Breast epithelium (tissue), 3 donors: ENCODE results near the gene YJU2.

Source experiments
- POLR2A ChIP-seq: fragments of 450-650 bp; IDR thresholded peaks from one replicate; pipeline ENCODE4 v1.6.1; 2016; ENCODE audit warnings: antibody characterized with exemption, mild to moderate bottlenecking, moderate library complexity
- POLR2AphosphoS5 ChIP-seq, 3 donors: sonication (generic); formaldehyde crosslinking; IDR thresholded peaks; one replicate each; pipeline ENCODE4 v1.6.1; 2017; ENCODE audit warnings: antibody characterized with exemption in 3 of 3
- TF ChIP-seq, protein P1 (sequence below), 3 donors: fragments of 450-650 bp; IDR thresholded peaks; one replicate each; pipeline ENCODE4 v1.5.1; 2016 to 2017; ENCODE audit warnings: antibody characterized with exemption in 3 of 3, mild to moderate bottlenecking in 3 of 3, moderate library complexity in 3 of 3

GRCh38 chr19:4246767-4247593 is at the start of gene YJU2:
- no peak for TF ChIP-seq POLR2A
- TF ChIP-seq, protein P1, sequence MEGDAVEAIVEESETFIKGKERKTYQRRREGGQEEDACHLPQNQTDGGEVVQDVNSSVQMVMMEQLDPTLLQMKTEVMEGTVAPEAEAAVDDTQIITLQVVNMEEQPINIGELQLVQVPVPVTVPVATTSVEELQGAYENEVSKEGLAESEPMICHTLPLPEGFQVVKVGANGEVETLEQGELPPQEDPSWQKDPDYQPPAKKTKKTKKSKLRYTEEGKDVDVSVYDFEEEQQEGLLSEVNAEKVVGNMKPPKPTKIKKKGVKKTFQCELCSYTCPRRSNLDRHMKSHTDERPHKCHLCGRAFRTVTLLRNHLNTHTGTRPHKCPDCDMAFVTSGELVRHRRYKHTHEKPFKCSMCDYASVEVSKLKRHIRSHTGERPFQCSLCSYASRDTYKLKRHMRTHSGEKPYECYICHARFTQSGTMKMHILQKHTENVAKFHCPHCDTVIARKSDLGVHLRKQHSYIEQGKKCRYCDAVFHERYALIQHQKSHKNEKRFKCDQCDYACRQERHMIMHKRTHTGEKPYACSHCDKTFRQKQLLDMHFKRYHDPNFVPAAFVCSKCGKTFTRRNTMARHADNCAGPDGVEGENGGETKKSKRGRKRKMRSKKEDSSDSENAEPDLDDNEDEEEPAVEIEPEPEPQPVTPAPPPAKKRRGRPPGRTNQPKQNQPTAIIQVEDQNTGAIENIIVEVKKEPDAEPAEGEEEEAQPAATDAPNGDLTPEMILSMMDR (IDR thresholded peaks at IDR 0.05) = peak in 2 of 3 donors; percentile 40 to 47
- peak; percentile 81 to 93 (median 87) for TF ChIP-seq POLR2AphosphoS5 (IDR thresholded peaks at IDR 0.05)
